DND-41 (cell line): ENCODE measurements around the gene RFX2.
"Not testable (repeated sequence)": the region's sequence is repeated elsewhere in the genome, so short reads cannot be mapped to it uniquely, and the experiment has no call there.

ENCODE experiments used
- ATAC-seq: fragments of 200-7000 bp; cut with Tn5 transposase; 3 replicates; pipeline ENCODE4 v1.9.1; 2021; ENCODE audit warnings: low read depth; ENCODE audit not compliant: insufficient read depth
- DNase-seq: peaks from one replicate; pipeline ENCODE4 v3.0.0-alpha.2; 2020
- H2AFZ ChIP-seq: 2 replicates; pipeline ENCODE4 v1.6.0; 2012; ENCODE audit warnings: low read depth, low read length
- H3K27ac ChIP-seq: 2 replicates; pipeline ENCODE4 v1.5.1; 2012; ENCODE audit warnings: low read length, inconsistent platforms
- H3K27me3 ChIP-seq: fragments of 200-600 bp; sonication (generic); 2 replicates; pipeline ENCODE4 v1.6.0; 2012; ENCODE audit warnings: low read length, mild to moderate bottlenecking, inconsistent platforms; ENCODE audit not compliant: insufficient read depth, poor library complexity
- H3K36me3 ChIP-seq: 2 replicates; pipeline ENCODE4 v1.5.1; 2012; ENCODE audit warnings: low read length, inconsistent platforms; ENCODE audit not compliant: insufficient read depth
- H3K4me1 ChIP-seq: 2 replicates; pipeline ENCODE4 v1.5.1; 2012; ENCODE audit warnings: mild to moderate bottlenecking, low read length; ENCODE audit not compliant: insufficient read depth
- H3K4me2 ChIP-seq: 2 replicates; pipeline ENCODE4 v1.6.0; 2012; ENCODE audit warnings: mild to moderate bottlenecking, moderate library complexity, low read length, inconsistent platforms; ENCODE audit not compliant: insufficient read depth
- H3K4me3 ChIP-seq, 2 experiments: fragments of 200-600 bp in 1 of 2; shearing (Covaris generic) in 1 of 2; 2 replicates each; pipeline ENCODE4 v1.5.1; 2012 to 2016; ENCODE audit warnings: inconsistent platforms in 2 of 2, low read length in 2 of 2, mild to moderate bottlenecking in 2 of 2, low read depth in 1 of 2, moderate library complexity in 1 of 2
- H3K79me2 ChIP-seq: 2 replicates; pipeline ENCODE4 v1.6.0; 2012; ENCODE audit warnings: low read length, inconsistent platforms; ENCODE audit not compliant: insufficient read depth
- H3K9ac ChIP-seq: 2 replicates; pipeline ENCODE4 v1.6.0; 2012; ENCODE audit warnings: low read depth, mild to moderate bottlenecking, inconsistent platforms, low read length, moderate library complexity
- H3K9me3 ChIP-seq: 2 replicates; pipeline ENCODE4 v1.5.1; 2012; ENCODE audit warnings: low read length, moderate library complexity, mild to moderate bottlenecking, inconsistent platforms; ENCODE audit not compliant: insufficient read depth, severe bottlenecking
- H4K20me1 ChIP-seq: 2 replicates; pipeline ENCODE4 v1.6.0; 2012; ENCODE audit warnings: low read length; ENCODE audit not compliant: insufficient read depth
- EZH2 ChIP-seq: IDR thresholded peaks from 3 replicates; pipeline ENCODE4 v1.6.1; 2012; ENCODE audit warnings: borderline replicate concordance, low read depth, mild to moderate bottlenecking, moderate library complexity, low read length, inconsistent platforms; ENCODE audit not compliant: severe bottlenecking
- TF ChIP-seq, protein P1 (sequence below): IDR thresholded peaks from 2 replicates; pipeline ENCODE4 v1.5.1; 2012; ENCODE audit warnings: borderline replicate concordance, low read length, moderate library complexity, mild to moderate bottlenecking; ENCODE audit not compliant: poor library complexity, severe bottlenecking; ENCODE audit errors: extremely low read depth

The RFX2 gene

DNA sequence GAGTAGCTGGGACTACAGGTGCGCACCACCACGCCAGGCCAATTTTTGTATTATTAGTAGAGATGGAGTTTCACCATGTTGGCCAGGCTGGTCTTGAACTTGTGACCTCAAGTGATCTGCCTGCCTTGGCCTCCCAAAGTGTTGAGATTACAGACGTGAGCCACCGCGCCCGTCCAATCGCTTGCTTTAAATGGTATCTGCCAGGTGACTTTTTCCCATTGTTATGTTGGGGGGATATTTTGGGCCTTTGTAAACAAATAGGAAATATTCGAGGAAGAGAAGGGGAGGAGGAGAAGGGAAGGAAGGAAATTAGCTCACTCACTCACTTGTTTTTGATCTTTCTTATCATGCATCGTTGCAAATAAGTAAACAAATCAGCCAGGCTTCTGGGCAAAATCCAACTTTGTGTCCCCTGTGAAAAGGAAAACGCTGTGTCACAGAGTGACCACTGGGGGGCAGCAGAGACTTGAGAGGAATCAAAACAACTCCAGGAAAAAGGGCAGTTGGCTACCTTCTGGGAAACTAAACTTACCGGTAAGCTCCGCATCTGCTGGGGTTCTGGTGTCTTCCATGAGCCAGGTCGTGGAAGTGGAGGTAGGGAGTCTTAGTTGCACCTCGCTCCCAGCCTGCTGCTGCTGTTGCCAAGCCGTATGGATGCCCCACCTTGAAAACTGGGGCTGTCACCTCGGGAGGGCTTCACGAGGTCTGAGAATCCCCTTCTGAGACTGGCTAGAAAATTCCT is 123.1 kb downstream of the RFX2 start:
- peaks cover 29% of the 10 kb centered on the region for H3K4me1 ChIP-seq
- H4K20me1 ChIP-seq, result no peaks in the 10 kb centered on the region
- peak overlapping the region; percentile 52 for H3K9ac ChIP-seq
- peak; percentile 76 for DNase-seq
- peak overlapping the region; percentile 80 for H3K27ac ChIP-seq
- H3K9me3 ChIP-seq, result no peaks in the 10 kb centered on the region
- peak overlapping the region in 1 of 2 experiments; percentile 52; a peak in 2 of 4 replicates for H3K4me3 ChIP-seq
- no peaks in the 10 kb centered on the region; the same call in 1 of the 2 replicates for H3K36me3 ChIP-seq
- no peaks in the 10 kb centered on the region for H3K79me2 ChIP-seq
- ATAC-seq, result peak; percentile 57
- H2AFZ ChIP-seq, result peak overlapping the region; percentile 91
- H3K27me3 ChIP-seq, result no peaks in the 10 kb centered on the region
- TF ChIP-seq, protein P1, sequence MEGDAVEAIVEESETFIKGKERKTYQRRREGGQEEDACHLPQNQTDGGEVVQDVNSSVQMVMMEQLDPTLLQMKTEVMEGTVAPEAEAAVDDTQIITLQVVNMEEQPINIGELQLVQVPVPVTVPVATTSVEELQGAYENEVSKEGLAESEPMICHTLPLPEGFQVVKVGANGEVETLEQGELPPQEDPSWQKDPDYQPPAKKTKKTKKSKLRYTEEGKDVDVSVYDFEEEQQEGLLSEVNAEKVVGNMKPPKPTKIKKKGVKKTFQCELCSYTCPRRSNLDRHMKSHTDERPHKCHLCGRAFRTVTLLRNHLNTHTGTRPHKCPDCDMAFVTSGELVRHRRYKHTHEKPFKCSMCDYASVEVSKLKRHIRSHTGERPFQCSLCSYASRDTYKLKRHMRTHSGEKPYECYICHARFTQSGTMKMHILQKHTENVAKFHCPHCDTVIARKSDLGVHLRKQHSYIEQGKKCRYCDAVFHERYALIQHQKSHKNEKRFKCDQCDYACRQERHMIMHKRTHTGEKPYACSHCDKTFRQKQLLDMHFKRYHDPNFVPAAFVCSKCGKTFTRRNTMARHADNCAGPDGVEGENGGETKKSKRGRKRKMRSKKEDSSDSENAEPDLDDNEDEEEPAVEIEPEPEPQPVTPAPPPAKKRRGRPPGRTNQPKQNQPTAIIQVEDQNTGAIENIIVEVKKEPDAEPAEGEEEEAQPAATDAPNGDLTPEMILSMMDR, result peak; percentile 97
- TF ChIP-seq EZH2, result no peak
- peak overlapping the region; percentile 76 for H3K4me2 ChIP-seq

DNA sequence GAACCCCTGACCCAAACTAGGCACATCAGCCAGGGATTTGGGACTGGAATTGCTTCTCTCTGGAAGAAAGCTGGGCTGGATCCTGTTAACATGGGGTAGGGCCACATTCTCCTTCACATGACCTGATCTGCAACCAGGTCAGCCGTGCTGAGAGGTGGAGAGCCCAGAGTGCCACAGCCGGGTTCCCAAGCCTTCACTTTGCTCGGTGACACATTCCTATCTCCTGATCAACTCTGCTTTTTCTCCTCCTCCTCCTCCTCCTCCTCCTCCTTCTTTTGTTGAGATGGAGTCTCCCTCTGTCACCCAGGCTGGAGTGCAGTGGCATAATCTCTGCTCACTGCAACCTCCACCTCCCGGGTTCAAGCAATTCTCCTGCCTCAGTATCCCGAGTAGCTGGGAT is 124.5 kb downstream of the RFX2 start:
- peaks cover 29% of the 10 kb centered on the region for H3K4me1 ChIP-seq
- not testable (repeated sequence) for H3K4me3 ChIP-seq, H3K27ac ChIP-seq, ATAC-seq, H3K27me3 ChIP-seq, DNase-seq, H4K20me1 ChIP-seq, H3K79me2 ChIP-seq, H3K4me2 ChIP-seq, H2AFZ ChIP-seq, H3K9me3 ChIP-seq, H3K9ac ChIP-seq, H3K36me3 ChIP-seq

DNA sequence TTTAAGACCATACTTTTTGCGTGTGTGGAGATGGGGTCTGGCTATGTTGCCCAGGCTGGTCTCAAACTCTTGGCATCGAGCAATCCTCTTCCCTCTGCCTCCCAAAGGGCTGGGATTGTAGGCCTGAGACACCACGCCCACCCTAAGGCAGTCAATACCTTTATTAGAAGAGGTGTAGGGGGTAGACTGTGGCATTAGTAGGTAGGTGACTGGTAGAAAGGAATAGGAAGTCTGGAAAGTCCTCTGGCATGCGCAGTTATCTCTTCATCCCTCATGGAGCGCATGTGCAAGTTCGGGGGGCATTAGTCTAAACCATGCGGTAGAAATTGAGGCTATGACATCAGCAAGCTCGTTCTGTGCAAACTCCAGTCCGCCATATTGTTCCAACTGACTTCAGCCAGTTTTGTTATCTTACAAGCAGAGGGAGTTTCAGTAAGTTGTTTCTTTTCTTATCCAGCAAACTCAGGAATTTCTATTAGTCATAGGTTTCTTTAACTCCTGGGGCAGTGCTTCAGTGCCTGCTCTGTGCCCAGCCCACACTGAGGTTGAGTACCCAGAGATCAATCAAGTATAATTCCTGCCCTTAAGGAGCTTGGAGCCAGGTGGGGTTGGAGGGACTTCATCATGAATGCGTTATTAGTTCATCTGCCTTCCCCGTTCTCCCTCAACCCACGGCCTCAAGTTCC is 125.1 kb downstream of the RFX2 start:
- H3K27me3 ChIP-seq, result no peaks in the 10 kb centered on the region
- ATAC-seq (no peak), DNase-seq (no peak)
- H3K4me3 ChIP-seq, result no peak overlapping the region
- peak overlapping the region; percentile 76 for H3K27ac ChIP-seq
- H3K9me3 ChIP-seq, result no peaks in the 10 kb centered on the region
- H2AFZ ChIP-seq, result peak overlapping the region; percentile 68
- H3K4me2 ChIP-seq, result peak overlapping the region; percentile 52; the same call in 1 of the 2 replicates
- TF ChIP-seq, protein P1, result no peak
- no peak for TF ChIP-seq EZH2
- H3K4me1 ChIP-seq, result peaks cover 31% of the 10 kb centered on the region
- peaks cover 3% of the 10 kb centered on the region; the same call in 1 of the 2 replicates for H4K20me1 ChIP-seq
- H3K9ac ChIP-seq, result peak overlapping the region; percentile 37
- H3K79me2 ChIP-seq, result peaks cover 13% of the 10 kb centered on the region
- H3K36me3 ChIP-seq, result no peaks in the 10 kb centered on the region; the same call in 1 of the 2 replicates

DNA sequence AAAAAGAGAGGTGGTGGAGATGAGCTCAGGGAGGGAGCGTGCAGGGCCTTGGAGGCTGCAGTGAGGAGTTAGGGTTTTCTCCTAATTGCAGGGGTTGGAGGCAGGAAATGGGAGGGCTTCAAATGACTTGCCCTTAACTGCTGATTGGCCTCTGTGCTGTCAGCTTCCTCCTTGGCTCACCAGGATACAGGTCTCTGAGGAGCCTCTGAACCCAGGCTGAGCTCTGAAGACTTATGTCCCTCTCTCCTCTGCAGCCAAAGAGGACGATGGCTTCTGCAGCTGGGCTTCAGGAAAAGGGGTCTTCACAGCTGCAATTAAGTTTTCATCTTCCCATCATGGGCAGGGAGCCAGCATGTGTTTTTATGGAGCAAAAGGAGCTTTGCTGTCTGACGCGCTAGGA is 125.7 kb downstream of the RFX2 start:
- no peaks in the 10 kb centered on the region; the same call in 1 of the 2 replicates for H3K36me3 ChIP-seq
- peaks cover 19% of the 10 kb centered on the region for H3K79me2 ChIP-seq
- no peak for TF ChIP-seq EZH2
- TF ChIP-seq, protein P1, result no peak
- peak overlapping the region; percentile 37 for H3K9ac ChIP-seq
- ATAC-seq (peak; percentile 88), DNase-seq (peak; percentile 61)
- H3K9me3 ChIP-seq, result no peaks in the 10 kb centered on the region
- peak overlapping the region; percentile 68 for H2AFZ ChIP-seq
- peak overlapping the region in 1 of 2 experiments; percentile 29; a peak in 1 of 4 replicates for H3K4me3 ChIP-seq
- H4K20me1 ChIP-seq, result peaks cover 5% of the 10 kb centered on the region; the same call in 1 of the 2 replicates
- H3K27ac ChIP-seq, result peak overlapping the region; percentile 76
- peak overlapping the region; percentile 52 for H3K4me2 ChIP-seq
- no peaks in the 10 kb centered on the region for H3K27me3 ChIP-seq
- H3K4me1 ChIP-seq, result peaks cover 37% of the 10 kb centered on the region
